Kidney epithelial cell (primary cell): ENCODE results near the gene ADAM12. TPM values are rescaled to one million over a fixed set of nuclear protein-coding genes. Genes with fewer than 3 reads are reported as not detected.
A peak's percentile ranks its signal among the peaks of the same experiment; 100 is the strongest.

Source experiments
- DNase-seq: peaks from one replicate; pipeline ENCODE4 v3.0.0-alpha.2; 2010; ENCODE audit warnings: low read depth
- H3K27me3 ChIP-seq: 2 replicates; pipeline ENCODE4 v1.6.0; 2011; ENCODE audit warnings: low read length; ENCODE audit not compliant: control insufficient read depth, insufficient read depth
- H3K36me3 ChIP-seq: 2 replicates; pipeline ENCODE4 v1.5.1; 2011; ENCODE audit warnings: low read length; ENCODE audit not compliant: control insufficient read depth, insufficient read depth
- H3K4me3 ChIP-seq: 2 replicates; pipeline ENCODE4 v1.5.1; 2011; ENCODE audit warnings: low read depth, mild to moderate bottlenecking, control low read depth, low read length
- CTCF ChIP-seq: IDR thresholded peaks from 2 replicates; pipeline ENCODE4 v1.5.1; 2011; ENCODE audit warnings: mild to moderate bottlenecking, moderate library complexity, low read length, control low read depth, inconsistent platforms; ENCODE audit not compliant: insufficient read depth, poor library complexity, severe bottlenecking
- total RNA-seq: library from RNA; depleted of rRNA; stranded (reverse); fragments of >200 nt; gene quantifications from 2 replicates; pipeline ENCODE4 v1.2.3, GENCODE V29; 2015

Gene ADAM12
- total RNA-seq, 1 donor from 2014 or later, result 21.9 TPM

GRCh38 chr10:126013489-126014281 lies 374.6 kb downstream of the ADAM12 start:
- peak; percentile 88 for DNase-seq
- H3K27me3 ChIP-seq, result no peaks in the 10 kb centered on the region
- H3K36me3 ChIP-seq, result no peaks in the 10 kb centered on the region
- TF ChIP-seq CTCF, result peak; percentile 18
- H3K4me3 ChIP-seq, result no peak overlapping the region

GRCh38 chr10:126012485-126012884 lies 375.8 kb downstream of the ADAM12 start:
- no peaks in the 10 kb centered on the region for H3K36me3 ChIP-seq
- no peak overlapping the region for H3K4me3 ChIP-seq
- TF ChIP-seq CTCF, result no peak
- DNase-seq, result no peak
- no peaks in the 10 kb centered on the region for H3K27me3 ChIP-seq

- H3K4me3 ChIP-seq, result no peak overlapping the region
- H3K27me3 ChIP-seq, result no peaks in the 10 kb centered on the region
- H3K36me3 ChIP-seq, result no peaks in the 10 kb centered on the region
- DNase-seq, result no peak
- TF ChIP-seq CTCF, result no peak
Observed at GRCh38 chr10:126011995-126012394, 376.3 kb downstream of the ADAM12 start.

- TF ChIP-seq CTCF, result no peak
- Histone ChIP-seq H3K36me3 (no peaks in the 10 kb centered on the region), H3K27me3 (no peaks in the 10 kb centered on the region), H3K4me3 (no peak overlapping the region)
- DNase-seq, result no peak
Observed at GRCh38 chr10:126009650-126010049, 378.6 kb downstream of the ADAM12 start.

- H3K4me3 ChIP-seq, result no peak overlapping the region
- no peaks in the 10 kb centered on the region for H3K27me3 ChIP-seq
- no peak for TF ChIP-seq CTCF
- H3K36me3 ChIP-seq, result no peaks in the 10 kb centered on the region
- no peak for DNase-seq
Observed at GRCh38 chr10:126006906-126007305, 381.4 kb downstream of the ADAM12 start.

GRCh38 chr10:126006264-126006663 lies 382.0 kb downstream of the ADAM12 start:
- Histone ChIP-seq H3K4me3 (no peak overlapping the region), H3K27me3 (no peaks in the 10 kb centered on the region), H3K36me3 (no peaks in the 10 kb centered on the region)
- TF ChIP-seq CTCF, result no peak
- DNase-seq, result no peak
